HG02588 (cell line): Measurements from ENCODE around the gene SDSL.

Source experiments
- ATAC-seq: cut with Tn5 transposase; IDR thresholded peaks from one replicate; pipeline ENCODE4 v1.9.1; 2021; ENCODE audit warnings: mild to moderate bottlenecking, moderate library complexity; ENCODE audit not compliant: unreplicated experiment

Gene SDSL

DNA sequence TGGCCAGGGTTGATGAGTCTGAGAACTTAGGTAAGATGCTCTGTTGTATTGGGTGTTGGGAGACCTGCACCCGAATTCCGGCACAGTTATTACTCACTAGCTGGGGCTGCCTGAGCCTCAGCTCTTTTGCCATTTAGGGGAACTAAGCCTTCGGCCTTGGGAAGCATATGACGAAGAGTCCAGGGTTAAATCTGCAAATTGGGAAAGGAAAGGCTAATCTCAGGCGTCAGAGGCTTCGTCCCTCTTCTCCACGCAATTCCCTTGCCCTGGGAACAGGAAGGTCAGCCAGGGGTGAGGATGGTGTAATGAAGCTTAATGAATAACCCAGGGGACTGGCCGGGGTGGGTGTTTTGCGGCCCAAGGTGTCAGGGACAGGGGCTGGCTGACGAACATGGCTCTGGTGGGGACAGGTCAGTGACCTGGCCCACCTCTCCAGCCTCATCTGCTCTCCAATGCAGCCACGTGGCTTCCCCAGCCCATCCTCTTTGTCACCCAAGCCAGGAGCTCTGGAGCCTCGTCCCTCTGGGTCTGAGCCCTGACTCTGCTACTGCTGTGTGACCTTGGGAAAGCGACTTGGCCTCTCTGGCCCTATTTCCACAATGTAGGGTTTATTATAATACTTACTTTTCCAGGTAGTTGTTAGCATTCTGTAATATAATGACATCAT is 3.8 kb upstream of the SDSL start:
- ATAC-seq = no peak

DNA sequence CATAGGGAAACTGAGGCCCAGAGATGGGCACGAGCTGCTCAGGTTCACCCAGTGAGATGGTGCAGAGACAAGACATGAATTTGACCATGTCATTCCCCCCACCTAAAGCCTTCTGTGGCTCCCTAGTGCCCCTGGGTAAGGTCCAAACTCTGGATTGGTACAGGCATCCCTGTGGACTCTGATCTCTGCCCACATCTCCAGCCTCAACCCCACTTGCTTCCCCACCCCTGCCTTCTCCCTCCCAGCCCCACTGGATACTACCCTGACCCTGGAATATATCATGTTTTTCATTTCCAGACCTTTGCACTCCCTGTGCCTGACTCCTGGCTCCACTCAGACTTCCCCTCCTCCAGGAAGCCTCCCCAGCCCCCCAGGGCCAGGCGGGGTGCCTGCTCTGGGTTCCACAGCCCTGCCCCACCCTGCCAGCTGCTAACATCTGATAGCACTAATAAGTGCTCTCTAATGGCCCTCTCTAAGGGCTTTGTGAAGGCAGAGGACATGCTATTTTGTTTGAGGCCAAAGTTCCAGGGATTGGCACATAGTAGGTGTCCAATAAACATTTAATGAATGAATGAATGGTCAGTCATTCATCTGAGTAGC is 1.1 kb upstream of the SDSL start:
- ATAC-seq = no peak

DNA sequence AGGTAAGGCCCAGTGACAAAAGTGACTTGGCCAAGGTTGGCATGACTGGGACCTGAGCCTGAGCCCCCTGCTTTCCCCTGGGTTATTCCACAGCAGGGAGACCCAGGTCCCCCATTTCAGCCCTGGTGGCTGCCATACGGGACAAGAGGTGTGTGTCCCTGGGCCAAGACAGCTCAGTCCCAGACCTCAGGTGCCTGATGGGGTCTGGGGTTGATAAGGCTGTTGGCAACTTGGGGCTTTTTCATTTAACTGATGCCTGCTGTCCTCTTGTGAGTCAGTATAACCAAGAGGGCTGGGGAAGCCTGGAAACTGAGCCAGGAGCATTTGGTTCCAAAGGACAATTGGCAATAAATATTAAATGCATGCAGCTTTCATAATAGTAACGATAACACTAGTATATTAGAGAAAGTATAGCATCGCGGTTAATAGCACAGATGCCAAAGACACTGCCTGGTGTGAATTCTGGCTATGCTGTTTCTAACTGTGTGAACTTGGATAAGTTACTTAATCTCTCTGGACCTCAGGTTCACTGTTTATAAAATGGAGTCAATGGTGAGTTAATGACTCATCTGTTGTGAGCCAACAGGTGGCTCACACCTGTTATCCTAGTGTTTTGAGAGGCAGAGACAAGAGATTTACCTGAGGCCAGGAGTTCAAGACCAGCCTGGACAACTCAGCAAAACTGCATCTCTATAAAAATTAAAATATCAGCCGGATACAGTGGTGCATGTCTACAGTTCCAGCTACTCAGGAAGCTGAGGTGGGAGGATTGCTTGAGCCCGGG is 898 bp downstream of the SDSL start:
- ATAC-seq = no peak

DNA sequence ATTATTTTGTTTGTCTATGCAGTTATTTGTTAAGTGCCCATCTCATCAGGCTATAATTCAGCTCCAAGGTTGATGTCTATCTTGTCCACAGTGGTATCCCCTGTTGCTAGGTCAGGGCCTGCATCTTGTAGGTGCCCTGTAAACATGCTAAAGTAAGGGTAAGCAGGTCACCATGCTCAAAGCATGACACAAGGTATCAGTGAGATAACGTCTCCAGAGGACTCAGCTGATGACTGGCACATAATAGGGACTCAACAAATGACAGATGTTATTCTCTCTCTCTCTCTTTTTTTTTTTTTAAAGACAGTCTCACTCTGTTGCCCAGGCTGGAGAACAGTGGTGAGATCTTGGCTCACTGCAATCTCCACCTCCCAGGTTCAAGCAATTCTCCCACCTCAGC is 2.3 kb downstream of the SDSL start:
- no peak for ATAC-seq

DNA sequence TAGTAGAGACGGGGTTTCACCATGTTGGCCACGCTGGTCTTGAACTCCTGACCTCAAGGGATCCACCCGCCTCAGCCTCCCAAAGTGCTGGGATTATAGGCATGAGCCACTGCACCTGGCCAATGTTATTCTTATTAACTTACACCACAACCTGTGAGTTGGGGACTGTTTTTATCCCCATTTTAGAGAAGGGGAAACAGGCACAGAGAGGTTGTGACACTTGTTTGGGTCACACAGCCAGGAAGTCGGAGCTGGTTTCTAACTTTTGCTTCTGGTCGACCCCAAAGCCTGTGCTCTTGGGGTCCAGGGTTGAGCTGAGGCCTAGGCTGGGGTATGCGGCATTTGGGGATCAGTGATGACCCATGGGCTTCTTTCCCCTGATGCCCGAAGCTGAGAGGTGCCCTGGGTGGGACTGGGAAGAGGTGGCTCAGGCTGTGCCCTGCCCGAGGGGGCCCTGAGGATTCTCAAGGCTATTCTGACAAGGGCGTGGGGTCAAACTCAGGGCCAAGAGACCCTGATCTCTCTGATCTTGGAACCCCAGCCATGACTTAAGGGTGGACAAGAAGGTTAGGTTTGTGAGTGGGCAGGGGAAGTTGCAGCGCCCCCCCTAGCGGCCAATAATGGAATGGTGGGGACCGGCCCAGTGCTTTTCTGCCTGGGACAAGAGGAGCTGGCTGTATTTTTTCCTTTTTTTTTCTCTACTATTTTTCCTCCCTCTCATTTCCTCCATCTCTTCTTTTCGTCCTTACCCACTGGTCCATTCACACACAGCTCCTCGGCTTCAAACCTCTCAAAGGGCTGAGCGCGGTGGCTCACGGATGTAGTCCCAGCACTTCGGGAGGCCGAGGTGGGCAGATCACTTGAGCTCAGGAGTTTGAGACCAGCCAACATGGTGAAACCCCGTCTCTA is 3.0 kb downstream of the SDSL start:
- ATAC-seq = no peak

DNA sequence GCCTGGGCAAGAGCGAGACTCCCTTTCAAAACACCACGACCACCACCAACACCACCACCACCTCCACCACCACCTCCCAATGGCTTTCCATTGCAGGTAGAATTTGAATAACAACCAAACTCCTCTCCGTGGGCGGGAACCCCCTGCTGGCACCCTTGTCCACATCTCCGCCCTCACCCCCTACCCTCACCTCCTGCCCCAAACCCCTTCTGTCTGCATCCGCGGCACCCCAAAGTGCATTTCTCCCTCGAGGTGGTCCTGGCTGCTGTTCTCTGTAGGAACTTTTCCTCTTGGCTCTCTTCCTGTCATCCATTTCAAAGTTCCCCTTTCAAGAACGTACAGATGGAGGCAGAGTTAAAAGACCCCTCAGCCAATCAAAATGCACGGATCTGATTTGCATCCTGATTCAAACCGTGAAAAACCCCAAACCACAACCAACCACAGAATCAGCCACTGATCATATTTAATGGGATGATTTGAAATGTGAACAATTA is 3.8 kb downstream of the SDSL start:
- no peak for ATAC-seq

DNA sequence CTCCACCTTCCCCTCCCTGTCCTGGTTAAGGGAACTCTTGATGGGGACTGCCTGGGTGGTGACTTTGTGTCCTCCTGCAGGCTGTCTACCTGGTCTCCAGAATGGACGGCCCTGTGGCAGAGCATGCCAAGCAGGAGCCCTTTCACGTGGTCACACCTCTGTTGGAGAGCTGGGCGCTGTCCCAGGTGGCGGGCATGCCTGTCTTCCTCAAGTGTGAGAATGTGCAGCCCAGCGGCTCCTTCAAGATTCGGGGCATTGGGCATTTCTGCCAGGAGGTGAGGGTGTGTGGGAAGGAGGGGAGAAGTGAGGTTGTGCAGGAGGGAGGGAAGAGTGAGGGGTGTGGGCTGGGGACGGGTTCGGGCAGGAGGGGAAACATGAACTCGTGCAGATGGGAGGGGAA is 5.7 kb downstream of the SDSL start:
- ATAC-seq = no peak

DNA sequence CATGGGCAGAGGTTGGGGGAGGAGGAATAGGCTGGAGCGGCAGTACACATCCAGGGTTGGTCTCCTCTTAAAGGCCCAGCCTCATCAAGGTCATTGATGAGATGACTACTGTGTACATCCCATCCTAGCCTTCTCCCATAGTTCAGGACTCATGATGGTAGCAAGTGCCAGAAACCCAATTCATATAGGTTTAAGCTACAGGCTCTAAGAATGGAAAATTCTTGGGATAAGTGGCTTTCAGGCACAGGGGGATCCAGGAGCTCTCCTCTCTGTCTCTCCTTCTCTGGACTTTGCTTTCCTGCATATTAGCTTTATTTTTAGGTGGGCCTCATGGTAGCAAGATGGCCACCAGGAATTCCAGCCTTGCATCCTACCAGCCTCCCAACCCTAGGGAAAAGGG is 6.3 kb downstream of the SDSL start:
- ATAC-seq = no peak

DNA sequence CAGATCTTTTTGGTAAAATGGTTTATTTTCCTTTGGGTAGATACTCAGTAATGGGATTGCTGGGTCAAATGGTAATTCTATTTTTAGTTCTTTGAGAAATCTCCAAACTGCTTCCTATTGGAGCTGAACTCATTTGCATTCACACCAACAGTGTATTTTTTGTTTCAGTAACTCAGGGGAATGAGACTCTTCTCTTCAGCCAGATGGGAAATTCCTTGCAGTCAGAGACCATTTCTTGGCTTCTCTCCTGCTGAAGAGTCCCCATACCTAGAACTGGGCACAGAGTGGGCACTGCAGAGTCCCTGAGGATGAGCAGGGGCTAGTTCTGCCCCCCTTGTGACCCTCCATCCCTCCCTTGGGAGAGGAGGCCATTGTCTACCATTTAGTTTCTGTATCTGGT is 10.8 kb downstream of the SDSL start:
- no peak for ATAC-seq

DNA sequence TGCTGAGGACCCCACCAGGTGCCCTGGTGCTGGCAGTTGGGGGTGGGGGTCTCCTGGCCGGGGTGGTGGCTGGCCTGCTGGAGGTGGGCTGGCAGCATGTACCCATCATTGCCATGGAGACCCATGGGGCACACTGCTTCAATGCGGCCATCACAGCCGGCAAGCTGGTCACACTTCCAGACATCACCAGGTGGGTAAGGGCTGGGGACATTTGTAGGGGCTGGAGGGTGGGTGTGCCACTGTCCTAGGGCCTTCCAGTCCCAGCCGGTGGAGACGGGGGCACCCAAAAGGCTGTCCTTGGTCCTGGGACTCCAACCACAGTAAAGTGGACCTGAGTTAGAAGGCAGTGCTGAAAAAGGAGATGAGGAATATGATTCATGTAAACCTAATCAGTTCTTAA is 13.2 kb downstream of the SDSL start:
- no peak for ATAC-seq

DNA sequence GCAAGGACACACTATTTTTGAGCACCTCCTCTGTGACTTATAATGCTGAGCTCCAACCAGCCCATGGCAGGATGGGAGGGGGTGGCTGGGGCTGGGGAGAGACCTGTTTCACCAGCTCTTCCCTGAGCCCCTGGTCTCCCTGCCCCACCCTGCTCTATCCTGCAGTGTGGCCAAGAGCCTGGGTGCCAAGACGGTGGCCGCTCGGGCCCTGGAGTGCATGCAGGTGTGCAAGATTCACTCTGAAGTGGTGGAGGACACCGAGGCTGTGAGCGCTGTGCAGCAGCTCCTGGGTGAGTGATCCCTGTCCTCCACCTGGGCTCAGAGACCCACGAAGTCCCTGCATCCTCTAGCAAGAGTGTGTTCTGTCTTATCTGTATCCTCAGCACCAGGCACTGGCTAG is 14.4 kb downstream of the SDSL start:
- ATAC-seq = no peak

DNA sequence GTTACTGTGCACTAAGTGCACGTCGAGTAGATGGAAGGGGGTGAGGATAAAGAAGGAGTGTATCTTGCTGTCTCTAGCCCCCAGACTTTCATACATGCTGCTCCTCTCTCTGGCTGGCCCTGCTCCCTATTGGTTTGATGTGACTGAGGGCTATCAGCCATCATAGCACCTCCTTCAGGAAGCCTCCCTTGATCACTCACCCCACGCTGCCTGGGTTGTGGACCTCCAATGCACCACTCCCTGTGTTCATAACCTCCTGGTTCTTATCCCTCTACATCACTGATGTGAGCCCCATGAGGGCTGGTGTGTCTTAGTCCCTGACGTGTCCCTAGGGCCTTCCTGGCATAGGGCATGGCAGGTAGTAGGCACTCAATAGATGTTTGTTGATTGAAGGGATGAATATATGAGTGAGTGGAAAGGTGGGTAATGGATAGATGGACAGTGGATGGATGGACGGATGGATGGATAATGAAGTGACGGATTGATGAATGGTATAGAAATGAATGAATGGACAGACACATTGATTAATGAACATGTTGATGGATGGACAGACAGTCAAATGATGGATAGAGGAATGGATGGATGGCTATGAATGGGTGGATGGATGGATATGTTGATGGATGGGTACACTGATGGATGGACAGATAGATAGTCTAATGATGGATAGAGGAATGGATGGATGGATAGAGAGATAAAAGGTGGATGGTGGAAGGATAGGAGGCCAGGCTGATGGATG is 15.0 kb downstream of the SDSL start:
- no peak for ATAC-seq

DNA sequence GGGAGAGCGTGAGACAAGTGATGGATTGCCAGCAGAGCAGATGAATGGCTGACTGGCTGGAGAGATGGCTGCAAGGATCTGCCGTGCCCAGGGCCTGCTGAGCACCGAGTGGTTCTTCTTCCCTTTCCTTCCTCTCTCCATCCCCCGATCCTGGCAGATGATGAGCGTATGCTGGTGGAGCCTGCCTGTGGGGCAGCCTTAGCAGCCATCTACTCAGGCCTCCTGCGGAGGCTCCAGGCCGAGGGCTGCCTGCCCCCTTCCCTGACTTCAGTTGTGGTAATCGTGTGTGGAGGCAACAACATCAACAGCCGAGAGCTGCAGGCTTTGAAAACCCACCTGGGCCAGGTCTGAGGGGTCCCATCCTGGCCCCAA is 15.5 kb downstream of the SDSL start:
- no peak for ATAC-seq

DNA sequence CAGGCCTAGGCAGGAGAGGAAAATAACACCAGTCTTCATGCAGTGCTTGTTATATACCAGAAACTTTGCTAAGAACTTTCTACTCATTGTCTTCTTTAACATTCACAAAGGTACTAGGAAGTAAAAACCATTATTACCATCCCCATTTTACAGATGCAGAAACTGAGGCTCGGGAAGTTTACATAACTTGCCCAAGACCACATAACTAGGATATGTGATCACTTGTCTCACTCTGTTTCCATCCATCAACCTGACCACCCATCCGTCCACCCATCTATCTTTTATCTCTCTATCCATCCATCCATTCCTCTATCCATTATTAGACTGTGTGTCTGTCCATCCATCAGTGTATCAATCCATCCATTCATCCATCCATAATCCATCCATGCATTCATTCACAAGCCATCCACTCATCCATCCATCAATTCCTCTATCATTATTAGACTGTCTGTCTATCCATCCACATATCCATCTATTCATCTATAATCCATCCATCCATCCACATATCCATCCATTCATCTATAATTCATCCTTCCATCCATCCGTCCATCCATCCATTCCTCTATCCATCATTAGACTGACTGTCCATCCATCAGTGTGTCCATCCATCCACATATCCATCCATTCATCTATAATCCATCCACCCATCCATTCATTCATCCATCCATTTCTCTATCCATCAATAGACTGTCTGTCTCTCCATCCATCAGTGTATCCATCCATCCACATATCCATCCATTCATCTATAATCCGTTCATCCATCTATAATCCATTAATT is 16.5 kb downstream of the SDSL start:
- no peak for ATAC-seq

DNA sequence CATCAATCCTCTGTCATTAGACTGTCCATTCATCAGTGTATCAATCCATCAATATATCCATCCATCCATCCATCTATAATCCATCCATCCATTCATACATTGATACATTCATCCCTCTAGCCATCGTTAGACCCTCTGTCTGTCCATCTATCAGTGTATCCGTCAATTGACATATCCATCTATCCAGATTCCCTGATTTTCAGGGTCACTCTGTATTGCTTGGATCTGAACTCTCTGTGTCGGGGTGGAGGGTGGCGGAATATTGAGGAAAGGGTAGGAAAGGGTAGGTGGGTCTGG is 17.1 kb downstream of the SDSL start:
- no peak for ATAC-seq

DNA sequence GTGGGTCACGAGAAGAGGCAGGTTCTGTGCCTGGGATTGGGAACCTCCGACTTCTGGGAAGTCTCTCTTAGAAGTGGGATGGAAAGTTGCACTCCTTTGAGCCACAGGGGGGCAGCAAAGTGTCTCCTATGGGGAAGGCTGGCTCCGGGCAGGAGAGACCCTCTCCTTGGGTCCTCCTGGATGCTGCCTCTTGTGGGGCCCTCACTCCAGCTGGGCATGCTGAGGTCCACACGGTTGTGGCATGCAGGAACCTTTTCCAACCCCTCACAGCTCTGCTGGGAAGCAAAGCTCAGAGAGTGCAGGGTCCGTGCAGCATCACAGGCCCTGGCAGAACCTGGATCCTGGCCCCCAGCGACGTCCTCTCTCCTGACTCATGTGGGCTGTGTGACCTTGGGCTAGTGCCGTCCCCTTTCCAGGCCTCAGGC is 17.4 kb downstream of the SDSL start:
- ATAC-seq = no peak

DNA sequence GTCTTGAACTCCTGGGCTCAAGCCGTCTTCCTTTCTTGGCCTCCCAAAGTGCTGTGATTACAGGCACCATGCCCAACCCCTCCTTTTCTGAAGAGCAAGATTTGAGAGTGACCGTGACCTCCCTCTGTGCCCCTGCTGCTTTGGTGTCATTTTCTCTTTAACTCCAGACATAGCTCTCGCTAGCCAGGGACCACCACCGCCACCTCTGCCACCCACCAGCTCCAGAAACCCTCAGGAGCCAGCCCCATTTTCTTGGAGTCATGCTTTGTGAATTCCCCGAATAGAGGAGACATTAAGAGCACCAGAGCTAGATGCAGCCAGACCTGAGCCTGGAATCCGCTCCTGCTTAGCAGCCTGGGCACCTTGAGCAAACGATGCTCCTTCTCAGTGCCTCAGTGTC is 18.2 kb downstream of the SDSL start:
- no peak for ATAC-seq

DNA sequence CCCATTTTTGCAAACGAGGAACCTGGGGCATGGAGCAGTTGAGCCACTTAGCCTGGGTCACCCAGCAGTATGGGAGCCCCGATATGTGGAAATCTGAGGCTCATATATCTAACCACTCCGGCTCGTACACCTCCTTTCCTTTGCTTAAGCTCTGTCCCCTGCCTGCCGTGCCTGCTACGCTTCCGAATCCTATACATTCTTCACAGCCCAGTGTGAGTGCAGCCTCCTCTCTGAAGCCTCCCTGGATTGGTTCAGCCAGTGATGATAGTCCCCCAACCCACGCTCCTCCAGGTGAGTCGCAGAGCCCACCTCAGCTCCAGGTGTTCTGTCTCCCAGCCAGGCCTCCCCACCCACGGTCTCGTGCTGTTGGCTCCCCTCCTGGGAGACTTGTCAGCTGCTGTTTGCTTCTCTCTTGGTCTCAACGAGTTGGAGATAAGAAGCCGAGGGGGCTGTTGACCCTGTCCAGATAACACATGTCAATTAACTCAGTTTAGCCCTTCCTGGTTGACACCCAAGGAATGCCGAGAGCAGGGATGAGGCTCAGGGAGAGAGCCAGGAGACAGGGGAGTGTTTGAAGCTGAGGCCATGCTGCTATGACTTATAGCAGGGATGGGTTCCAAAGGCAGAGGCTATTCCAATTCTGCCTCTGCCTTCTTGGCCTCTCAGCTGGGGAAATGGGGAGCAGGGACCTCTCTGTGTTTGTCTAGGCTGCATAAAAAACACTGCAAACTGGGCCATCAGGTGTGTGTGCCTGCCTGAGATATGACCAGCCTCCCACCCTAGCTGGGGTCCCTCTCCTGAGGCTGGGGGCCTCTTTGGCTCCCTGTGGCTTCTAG is 19.0 kb downstream of the SDSL start:
- ATAC-seq = no peak

DNA sequence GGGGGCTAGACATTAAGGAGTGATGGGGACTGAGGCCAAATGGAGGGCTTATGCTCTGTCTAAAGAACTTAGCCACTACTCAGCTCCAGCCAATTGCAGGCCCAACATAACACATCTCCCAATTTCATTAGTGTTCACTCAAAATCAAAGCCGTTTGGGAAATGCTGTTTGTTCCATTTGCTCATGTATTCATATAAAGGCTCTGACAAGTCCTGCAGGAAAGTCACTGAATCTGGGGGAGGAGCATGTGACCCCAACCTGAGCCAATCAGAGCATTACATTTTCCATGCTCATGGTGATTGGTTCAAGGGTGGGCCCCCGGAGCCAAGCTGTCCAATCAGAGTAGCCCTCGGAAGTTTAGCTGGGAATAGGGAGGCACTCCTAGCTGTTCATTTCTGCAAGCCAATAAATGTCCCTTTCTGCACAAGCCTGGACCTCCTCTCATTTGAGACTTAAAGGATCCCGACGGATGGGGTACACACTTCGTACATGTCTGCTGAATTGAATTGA is 20.9 kb downstream of the SDSL start:
- no peak for ATAC-seq
